MCF 10A (cell line): ENCODE results near the gene STX19. TPM values are rescaled to one million over a fixed set of nuclear protein-coding genes. Genes with fewer than 3 reads are reported as not detected.

Source experiments
- BruUV-seq: library from RNA; stranded (reverse); fragments of 400-500 nt; replicated peaks from 2 replicates; lab custom pipeline; 2021; lab: Mats Ljungman, UMichigan
- CTCF ChIA-PET: fragments of 300-600 bp; sonication (Branson Sonifier 250); formaldehyde crosslinking; extraction: SDS; loops from one replicate; lab custom pipeline; 2021; ENCODE audit warnings: antibody characterized with exemption, inconsistent platforms; lab: Yijun Ruan, JAX
- POLR2A ChIA-PET: fragments of 300-600, 350-650 bp; sonication (Branson Sonifier 250); formaldehyde crosslinking; extraction: SDS; loops from one replicate; lab custom pipeline; 2020; ENCODE audit warnings: antibody characterized with exemption, inconsistent platforms; lab: Yijun Ruan, JAX
- DNase-seq: peaks from one replicate; pipeline ENCODE4 v3.0.0-alpha.2; 2018; ENCODE audit not compliant: unreplicated experiment
- H3K27ac Mint-ChIP-seq: one replicate; pipeline ENCODE4 v1.8.0; 2022; ENCODE audit warnings: mild to moderate bottlenecking, low read depth, mixed read lengths; ENCODE audit not compliant: unreplicated experiment
- H3K27me3 Mint-ChIP-seq: one replicate; pipeline ENCODE4 v1.8.0; 2022; ENCODE audit warnings: mixed read lengths; ENCODE audit not compliant: insufficient read depth, unreplicated experiment
- H3K36me3 Mint-ChIP-seq: one replicate; pipeline ENCODE4 v1.8.0; 2022; ENCODE audit warnings: mild to moderate bottlenecking, moderate library complexity, mixed read lengths; ENCODE audit not compliant: insufficient read depth, unreplicated experiment
- H3K4me1 Mint-ChIP-seq: one replicate; pipeline ENCODE4 v1.8.0; 2022; ENCODE audit warnings: mixed read lengths; ENCODE audit not compliant: insufficient read depth, unreplicated experiment
- H3K4me3 Mint-ChIP-seq: one replicate; pipeline ENCODE4 v1.8.0; 2022; ENCODE audit warnings: mild to moderate bottlenecking, moderate library complexity, mixed read lengths; ENCODE audit not compliant: unreplicated experiment
- H3K9me3 Mint-ChIP-seq: one replicate; pipeline ENCODE4 v1.8.0; 2022; ENCODE audit warnings: mixed read lengths; ENCODE audit not compliant: unreplicated experiment
- CTCF ChIP-seq: fragments of 200-600 bp; IDR thresholded peaks from one replicate; pipeline ENCODE4 v1.8.0; 2022; ENCODE audit warnings: antibody characterized with exemption, mild to moderate bottlenecking; ENCODE audit not compliant: unreplicated experiment
- intact Hi-C: fragments of 100-400 bp; cut with micrococcal nuclease; formaldehyde crosslinking; loops from 2 replicates; pipeline ENCODE4 v1.14.1; 2022
- total RNA-seq: library from RNA; stranded (reverse); gene quantifications from 2 replicates; pipeline ENCODE4 v1.2.3, GENCODE V29; 2022

The STX19 gene
- total RNA-seq, 1 experiment from 2014 or later, result not detected

- intact Hi-C loops, result no loop called here
- DNase-seq, result no peak
- Mint-ChIP-seq H3K9me3 (no peaks in the 10 kb centered on the region), H3K36me3 (no peaks in the 10 kb centered on the region), H3K4me1 (no peaks in the 10 kb centered on the region), H3K4me3 (no peak overlapping the region), H3K27ac (no peak overlapping the region), H3K27me3 (no peaks in the 10 kb centered on the region)
- POLR2A ChIA-PET, result no interaction called here
- no TSS peak for BruUV-seq
- no peak for TF ChIP-seq CTCF
- CTCF ChIA-PET, result no interaction called here
Observed at GRCh38 chr3:94011233-94011711, 17.1 kb downstream of the STX19 start.

GRCh38 chr3:94009608-94010007 is 18.8 kb downstream of the STX19 start:
- intact Hi-C loops, result no loop called here
- CTCF ChIA-PET, result interaction anchor here (0.6 kb wide), 1 partner anchor 11 kb away, joined by 3 read pairs; no protein-coding TSS in a partner anchor
- no TSS peak for BruUV-seq
- no peak overlapping the region for H3K27ac Mint-ChIP-seq
- no peak overlapping the region for H3K4me3 Mint-ChIP-seq
- H3K27me3 Mint-ChIP-seq, result no peaks in the 10 kb centered on the region
- no peak for DNase-seq
- H3K4me1 Mint-ChIP-seq, result no peaks in the 10 kb centered on the region
- no peaks in the 10 kb centered on the region for H3K36me3 Mint-ChIP-seq
- TF ChIP-seq CTCF, result no peak
- no peaks in the 10 kb centered on the region for H3K9me3 Mint-ChIP-seq
- POLR2A ChIA-PET, result no interaction called here

- ChIA-PET CTCF (interaction anchor here (1.0 to 1.3 kb wide), 3 partner anchors 9 to 61 kb away, joined by 4 to 6 read pairs (median 5); no protein-coding TSS in a partner anchor), POLR2A (interaction anchor here (0.6 to 2.7 kb wide), 3 partner anchors 9 to 54 kb away, joined by 3 to 11 read pairs (median 4); partner anchors contain the start of genes DHFR2 and NSUN3)
- no peak overlapping the region for H3K4me3 Mint-ChIP-seq
- H3K9me3 Mint-ChIP-seq, result no peaks in the 10 kb centered on the region
- H3K27ac Mint-ChIP-seq, result no peak overlapping the region
- H3K27me3 Mint-ChIP-seq, result no peaks in the 10 kb centered on the region
- no peak for TF ChIP-seq CTCF
- no peak for DNase-seq
- no TSS peak for BruUV-seq
- H3K4me1 Mint-ChIP-seq, result no peaks in the 10 kb centered on the region
- H3K36me3 Mint-ChIP-seq, result no peaks in the 10 kb centered on the region
- intact Hi-C loops, result no loop called here
Observed at GRCh38 chr3:94008253-94008652, 20.1 kb downstream of the STX19 start.

GRCh38 chr3:94004301-94004910 is 24.0 kb downstream of the STX19 start:
- no peaks in the 10 kb centered on the region for H3K36me3 Mint-ChIP-seq
- H3K27me3 Mint-ChIP-seq, result no peaks in the 10 kb centered on the region
- H3K4me3 Mint-ChIP-seq, result peak overlapping the region; percentile 63
- ChIA-PET POLR2A (interaction anchor here (1.0 to 1.2 kb wide), 3 partner anchors 10 to 43 kb away, joined by 3 read pairs; no protein-coding TSS in a partner anchor), CTCF (interaction anchor here (0.5 to 3.3 kb wide), 20 partner anchors 10 to 319 kb away, joined by 3 to 24 read pairs (median 4); partner anchors contain the start of gene ARL13B)
- H3K4me1 Mint-ChIP-seq, result no peaks in the 10 kb centered on the region
- peak; percentile 65 for DNase-seq
- peak overlapping the region; percentile 77 for H3K27ac Mint-ChIP-seq
- TF ChIP-seq CTCF, result peak; percentile 70
- BruUV-seq, result no TSS peak
- H3K9me3 Mint-ChIP-seq, result no peaks in the 10 kb centered on the region
- intact Hi-C loops, result loop anchor here (1.0 to 2.0 kb wide), 2 partner anchors 65 to 244 kb away; no protein-coding TSS in a partner anchor
